Forelimb muscle (tissue), 1 donor: ENCODE data around the gene GJB5. TPM values are rescaled to one million over a fixed set of nuclear protein-coding genes. Genes with fewer than 3 reads are reported as not detected.

ENCODE experiments used
- DNase-seq: peaks from one replicate; pipeline ENCODE4 v3.0.0-alpha.2; 2013; ENCODE audit warnings: low read depth
- polyA plus RNA-seq: library from polyadenylated mRNA; unstranded; fragments of 120-200 nt; gene quantifications from one replicate; pipeline ENCODE4 v1.2.1, GENCODE V29; 2013; ENCODE audit not compliant: insufficient read length

Gene GJB5
- polyA plus RNA-seq, 1 donor, result 0.16 TPM

DNA sequence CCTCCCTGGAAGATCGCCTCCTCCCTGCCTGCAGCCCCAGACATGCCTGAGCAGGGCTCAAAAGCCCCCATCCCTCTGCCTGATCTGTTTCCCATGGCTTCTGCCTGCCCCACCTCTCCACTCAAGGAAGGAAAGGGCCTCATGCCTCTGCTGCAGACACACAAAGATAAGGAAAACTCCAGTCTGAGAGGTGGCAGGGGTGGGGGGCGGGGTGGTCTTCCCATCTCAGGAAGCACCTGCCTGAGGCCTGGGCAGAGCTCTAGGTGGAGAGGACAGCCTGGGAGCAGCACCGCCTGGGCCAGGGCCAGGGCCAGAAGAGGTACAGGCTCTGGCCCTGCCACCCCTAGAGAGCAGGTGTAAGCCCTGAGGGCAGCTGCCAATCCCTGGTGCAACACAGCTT is 22.1 kb downstream of the GJB5 start:
- no peak for DNase-seq

GRCh38 chr1:34777519-34778321 is 22.9 kb downstream of the GJB5 start:
- no peak for DNase-seq

- DNase-seq, result no peak
Observed at GRCh38 chr1:34778381-34778780, 23.5 kb downstream of the GJB5 start.

DNA sequence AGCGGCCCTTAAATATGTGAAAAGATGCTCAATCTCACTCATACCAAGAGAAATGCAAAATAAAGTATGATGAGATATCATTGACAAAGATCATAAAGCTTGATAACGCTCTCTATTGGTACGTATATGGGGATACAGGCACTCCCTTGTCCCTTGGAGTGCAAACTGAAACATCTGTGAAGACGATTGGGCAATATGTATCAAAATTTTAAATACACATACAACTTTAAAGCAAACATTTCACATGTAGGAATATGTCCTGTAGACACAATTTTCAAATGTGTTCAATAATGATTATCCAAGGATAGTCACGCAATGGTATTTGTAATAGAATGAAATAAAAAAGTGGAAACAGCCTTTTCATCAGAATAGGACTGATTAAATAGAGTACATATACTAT is 24.2 kb downstream of the GJB5 start:
- DNase-seq, result no peak

- no peak for DNase-seq
Observed at GRCh38 chr1:34779526-34779925, 24.7 kb downstream of the GJB5 start.

DNA sequence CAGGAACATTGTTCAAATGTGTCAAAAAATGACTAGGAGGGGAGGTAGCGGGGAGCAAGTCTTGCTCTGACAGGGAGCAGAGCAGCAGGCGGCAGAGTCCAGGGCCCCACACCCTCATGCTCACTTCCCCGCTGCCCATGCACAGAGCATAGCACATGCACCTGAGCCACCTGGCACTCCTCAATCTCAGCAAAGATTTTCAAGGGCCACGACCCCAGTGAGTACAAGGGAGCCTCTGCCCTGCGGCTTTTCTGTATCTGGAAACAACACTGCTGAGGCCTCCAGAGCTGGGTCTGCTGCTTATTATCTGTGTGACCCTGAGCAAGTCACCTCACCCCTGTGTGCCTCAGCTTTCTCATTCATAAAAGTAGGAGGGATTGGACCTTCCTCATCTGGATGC is 25.1 kb downstream of the GJB5 start:
- DNase-seq, result no peak

- no peak for DNase-seq
Observed at GRCh38 chr1:34780528-34780927, 25.7 kb downstream of the GJB5 start.

DNA sequence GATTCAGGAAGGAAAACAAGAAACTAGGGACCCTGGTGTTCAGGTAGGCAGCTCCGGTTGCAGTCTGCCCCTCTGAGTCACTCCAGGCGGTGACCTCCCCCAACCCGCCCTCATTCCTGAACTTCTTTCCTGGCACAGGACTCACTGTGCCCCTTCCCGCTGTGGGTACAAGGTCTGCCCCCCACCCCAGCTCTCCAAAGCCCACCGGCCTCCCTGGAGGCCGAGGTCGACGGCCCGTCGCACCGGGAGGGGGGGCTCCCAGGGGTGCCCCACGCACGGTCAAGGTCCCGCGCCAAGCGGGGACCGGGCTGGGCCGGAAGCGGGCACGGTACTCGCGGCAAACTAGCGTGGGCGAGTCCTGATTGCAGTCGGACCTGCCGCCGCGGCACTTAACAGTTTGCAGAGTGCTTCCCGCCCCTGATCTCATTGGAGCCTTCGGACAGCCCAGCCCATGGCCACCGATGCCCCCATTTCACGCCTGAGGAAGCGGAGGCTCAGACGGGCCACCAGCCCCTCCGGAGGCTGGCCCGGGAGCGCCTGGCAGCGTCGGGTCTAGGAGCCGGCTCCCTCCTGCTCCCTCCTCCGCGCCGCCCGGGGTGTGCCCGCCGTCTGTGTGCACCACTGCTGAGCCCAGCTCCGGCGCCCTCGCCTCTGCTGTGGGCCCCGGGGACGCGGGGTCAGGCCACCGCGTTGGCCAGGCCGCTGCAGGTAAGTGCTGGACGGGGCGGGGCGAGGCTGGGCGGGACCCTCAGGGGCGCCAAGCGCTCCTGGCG is 26.4 kb downstream of the GJB5 start, which contains the start of gene GJB3:
GJB3 (plus strand) TSS at position 144 of the 773 bp plus-strand sequence. CDS start 3,549 bp downstream, outside the sequence.
- no peak for DNase-seq

GRCh38 chr1:34781844-34782391 is 27.1 kb downstream of the GJB5 start:
- no peak for DNase-seq

- no peak for DNase-seq
Observed at GRCh38 chr1:34784751-34785221, 29.9 kb downstream of the GJB5 start.

DNA sequence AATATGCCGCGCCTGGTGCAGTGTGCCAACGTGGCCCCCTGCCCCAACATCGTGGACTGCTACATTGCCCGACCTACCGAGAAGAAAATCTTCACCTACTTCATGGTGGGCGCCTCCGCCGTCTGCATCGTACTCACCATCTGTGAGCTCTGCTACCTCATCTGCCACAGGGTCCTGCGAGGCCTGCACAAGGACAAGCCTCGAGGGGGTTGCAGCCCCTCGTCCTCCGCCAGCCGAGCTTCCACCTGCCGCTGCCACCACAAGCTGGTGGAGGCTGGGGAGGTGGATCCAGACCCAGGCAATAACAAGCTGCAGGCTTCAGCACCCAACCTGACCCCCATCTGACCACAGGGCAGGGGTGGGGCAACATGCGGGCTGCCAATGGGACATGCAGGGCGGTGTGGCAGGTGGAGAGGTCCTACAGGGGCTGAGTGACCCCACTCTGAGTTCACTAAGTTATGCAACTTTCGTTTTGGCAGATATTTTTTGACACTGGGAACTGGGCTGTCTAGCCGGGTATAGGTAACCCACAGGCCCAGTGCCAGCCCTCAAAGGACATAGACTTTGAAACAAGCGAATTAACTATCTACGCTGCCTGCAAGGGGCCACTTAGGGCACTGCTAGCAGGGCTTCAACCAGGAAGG is 30.5 kb downstream of the GJB5 start:
- no peak for DNase-seq

DNA sequence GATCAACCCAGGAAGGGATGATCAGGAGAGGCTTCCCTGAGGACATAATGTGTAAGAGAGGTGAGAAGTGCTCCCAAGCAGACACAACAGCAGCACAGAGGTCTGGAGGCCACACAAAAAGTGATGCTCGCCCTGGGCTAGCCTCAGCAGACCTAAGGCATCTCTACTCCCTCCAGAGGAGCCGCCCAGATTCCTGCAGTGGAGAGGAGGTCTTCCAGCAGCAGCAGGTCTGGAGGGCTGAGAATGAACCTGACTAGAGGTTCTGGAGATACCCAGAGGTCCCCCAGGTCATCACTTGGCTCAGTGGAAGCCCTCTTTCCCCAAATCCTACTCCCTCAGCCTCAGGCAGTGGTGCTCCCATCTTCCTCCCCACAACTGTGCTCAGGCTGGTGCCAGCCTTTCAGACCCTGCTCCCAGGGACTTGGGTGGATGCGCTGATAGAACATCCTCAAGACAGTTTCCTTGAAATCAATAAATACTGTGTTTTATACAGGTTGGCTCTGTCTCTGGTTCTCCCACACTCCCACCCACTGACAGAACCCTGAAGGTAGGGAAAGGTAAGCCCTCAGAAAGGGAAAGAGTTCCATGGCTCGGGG is 31.1 kb downstream of the GJB5 start:
- DNase-seq, result no peak

DNA sequence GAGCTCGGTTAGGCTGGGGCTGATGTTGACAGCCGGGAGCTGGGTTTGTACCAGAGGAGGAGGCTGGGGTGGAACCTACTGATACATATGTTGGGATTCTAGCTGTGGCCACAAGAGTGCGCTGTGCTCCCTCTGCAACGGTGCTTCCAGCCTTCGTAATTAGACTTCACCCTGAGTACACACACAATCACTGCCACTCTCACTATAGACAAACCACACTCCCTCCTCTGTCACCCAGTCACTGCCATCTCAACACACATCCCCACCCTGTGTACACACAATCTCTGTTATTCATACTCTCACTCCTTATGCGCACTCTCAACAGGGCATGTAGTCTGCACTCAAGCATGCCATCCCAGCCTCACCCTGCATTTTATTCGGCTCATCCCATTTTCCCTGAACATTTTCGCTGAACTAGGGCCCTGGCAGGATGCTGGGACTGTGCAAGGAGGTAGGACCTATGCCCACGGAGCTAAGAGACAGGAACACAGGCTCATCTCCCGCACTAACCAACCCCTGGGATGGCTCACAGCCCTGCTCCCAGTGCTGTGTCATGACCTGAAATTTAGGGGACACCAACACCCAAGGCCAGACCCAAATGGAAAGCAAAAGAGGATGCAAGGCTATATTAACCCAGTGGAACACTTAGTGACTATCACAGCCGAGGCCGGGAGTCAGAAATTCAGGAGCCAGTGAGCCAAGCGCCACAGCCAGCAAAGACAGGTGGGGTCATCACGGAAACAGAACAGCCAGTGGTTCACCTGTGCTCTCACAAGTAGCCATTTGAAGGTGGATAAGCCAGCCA is 31.9 kb downstream of the GJB5 start:
- DNase-seq, result peak; percentile 25

DNA sequence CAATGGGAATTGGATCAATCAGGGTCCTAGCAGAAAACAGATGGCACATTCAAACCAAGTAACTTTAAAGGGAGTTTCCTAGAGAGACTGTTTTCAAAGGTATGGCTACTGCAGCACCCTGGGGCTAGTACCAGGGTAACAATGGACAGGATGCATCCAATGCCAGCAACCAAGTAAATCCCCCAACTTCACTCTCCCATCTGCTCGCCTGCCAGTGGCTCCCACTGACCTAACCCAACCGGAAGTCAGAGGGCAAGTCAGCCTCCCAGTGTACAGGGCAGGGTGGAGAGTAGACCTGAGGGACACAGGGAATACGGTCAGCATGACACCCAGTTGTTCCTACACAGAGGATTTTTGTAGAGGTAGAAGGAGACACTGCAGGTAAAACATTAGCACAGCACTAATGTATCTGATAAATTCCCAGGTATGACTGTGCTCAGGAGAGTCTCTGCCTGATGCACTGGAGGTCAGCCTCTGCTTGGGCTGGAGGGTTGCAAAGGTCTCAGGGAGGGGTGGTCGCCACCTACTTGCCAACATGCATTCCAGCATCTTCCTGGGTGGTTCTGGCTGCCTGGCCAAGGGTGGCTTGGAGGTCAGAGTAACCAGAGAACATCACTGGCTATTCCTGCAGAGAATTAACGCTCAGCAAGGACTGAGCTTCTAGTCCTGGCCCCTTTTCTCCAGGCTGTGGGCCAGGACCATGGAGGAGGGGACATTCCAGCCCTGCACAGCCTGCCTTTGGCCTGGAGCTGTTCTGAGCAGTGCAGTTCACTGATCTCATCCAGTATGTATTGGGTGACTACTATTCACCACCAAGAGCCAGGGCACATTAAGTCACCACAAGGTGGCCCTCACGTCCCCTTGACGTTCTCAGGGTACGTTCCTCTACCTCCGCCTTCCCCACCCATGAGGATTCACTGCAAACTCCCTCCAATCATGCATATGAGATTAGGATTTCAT is 32.9 kb downstream of the GJB5 start:
- DNase-seq, result no peak

GRCh38 chr1:34790985-34791384 is 36.1 kb downstream of the GJB5 start:
- no peak for DNase-seq

DNA sequence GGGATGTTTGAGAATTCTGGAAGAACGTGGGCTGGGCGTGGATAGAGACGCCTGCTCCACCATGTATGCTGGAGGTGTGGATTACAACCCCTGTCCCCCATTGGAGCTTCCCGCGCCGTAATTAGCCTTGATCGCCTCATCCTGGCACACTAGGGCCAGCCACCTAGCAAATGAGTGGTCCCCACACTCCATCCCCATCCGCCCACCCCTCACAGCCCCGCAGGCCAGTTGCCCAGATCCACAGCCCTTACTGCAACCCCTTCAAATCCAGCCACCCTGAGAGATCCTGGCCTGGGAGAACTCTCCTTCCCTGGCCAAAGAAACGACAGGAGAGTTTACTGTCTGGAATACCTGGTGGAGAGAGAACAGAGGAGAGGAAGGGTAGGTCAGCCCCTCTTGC is 37.6 kb downstream of the GJB5 start:
- no peak for DNase-seq

DNA sequence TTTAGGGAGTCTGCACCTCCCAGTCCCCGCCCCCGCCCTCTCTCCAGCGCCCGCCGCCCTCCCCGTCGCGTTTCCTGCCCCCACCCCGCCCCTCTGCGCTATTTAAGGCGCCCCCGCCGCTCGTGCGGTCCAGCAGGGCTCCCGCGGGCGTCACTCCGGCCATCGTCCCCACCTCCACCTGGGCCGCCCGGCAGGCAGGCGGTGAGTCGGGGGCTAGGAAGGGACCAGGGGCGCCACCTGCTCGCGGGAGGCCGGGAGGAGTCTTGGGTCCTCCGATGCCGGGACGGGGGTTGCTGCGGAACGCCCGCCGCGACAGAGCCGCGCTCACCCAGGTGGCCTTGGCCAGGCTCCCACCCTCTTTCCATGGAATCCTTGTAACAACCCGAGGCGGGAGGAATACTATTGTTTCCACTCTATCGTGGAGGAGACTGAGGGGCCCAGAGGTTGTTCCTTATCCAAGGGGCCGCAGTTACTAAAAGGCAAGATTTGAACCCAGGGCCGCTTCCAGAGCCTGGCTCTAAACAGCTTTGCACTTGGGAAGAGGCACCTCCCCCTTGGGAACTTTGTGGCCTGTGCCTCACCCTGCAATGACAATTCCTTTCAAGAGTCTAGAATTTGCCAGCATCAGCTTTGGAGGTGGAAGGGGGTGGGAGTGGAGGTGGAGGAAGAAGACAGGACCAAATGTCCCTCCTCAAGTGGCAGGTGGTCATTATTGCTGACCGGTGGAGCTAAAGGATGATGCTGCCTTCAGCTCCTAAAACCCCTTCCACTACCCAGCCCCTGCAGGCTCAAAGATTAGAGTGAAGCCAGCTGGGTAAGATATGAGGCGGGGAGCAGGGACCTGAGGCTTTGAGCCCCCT is 38.3 kb downstream of the GJB5 start, which contains the start of gene GJA4:
GJA4 (plus strand) TSS at position 132 of the 860 bp plus-strand sequence. CDS start 1,215 bp downstream, outside the sequence.
- no peak for DNase-seq

GRCh38 chr1:34794001-34794789 is 39.3 kb downstream of the GJB5 start:
- no peak for DNase-seq
